Fibroblast of pulmonary artery (primary cell): Measurements from ENCODE around the gene DAZL.

Experiments
- DNase-seq: peaks from one replicate; pipeline ENCODE4 v3.0.0-alpha.2; 2010; ENCODE audit warnings: low read depth
- H3K4me3 ChIP-seq: replicated peaks from 2 replicates; pipeline ENCODE4 v1.5.1; 2011; ENCODE audit warnings: low read depth, mild to moderate bottlenecking, control low read depth, low read length, moderate library complexity
- TF ChIP-seq, protein P1 (sequence below): IDR thresholded peaks from 2 replicates; pipeline ENCODE4 v1.5.1; 2011; ENCODE audit warnings: mild to moderate bottlenecking, control low read depth, low read length, inconsistent platforms; ENCODE audit errors: missing control alignments

Gene DAZL

DNA sequence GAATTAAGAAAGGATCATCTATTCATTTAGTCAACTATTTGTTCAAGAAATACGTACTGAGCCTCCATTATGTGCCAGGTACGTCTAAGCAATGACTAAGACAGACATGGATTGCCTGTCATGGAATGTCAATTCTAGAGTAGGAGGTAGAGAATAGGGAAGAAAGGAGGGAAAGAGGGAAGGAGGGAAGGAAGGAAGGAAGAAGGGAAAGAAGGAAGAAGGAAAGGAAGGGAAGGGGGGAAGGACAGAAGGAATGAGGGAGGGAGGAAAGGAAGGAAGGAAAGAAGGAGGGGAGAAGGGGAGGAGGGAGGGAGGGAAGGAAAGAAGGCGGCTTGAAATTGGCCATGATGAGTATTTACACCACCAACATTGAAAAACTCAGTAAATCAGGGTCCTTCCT lies 52.5 kb downstream of the DAZL start:
- H3K4me3 ChIP-seq, result no peak overlapping the region
- DNase-seq, result no peak
- TF ChIP-seq, protein P1, sequence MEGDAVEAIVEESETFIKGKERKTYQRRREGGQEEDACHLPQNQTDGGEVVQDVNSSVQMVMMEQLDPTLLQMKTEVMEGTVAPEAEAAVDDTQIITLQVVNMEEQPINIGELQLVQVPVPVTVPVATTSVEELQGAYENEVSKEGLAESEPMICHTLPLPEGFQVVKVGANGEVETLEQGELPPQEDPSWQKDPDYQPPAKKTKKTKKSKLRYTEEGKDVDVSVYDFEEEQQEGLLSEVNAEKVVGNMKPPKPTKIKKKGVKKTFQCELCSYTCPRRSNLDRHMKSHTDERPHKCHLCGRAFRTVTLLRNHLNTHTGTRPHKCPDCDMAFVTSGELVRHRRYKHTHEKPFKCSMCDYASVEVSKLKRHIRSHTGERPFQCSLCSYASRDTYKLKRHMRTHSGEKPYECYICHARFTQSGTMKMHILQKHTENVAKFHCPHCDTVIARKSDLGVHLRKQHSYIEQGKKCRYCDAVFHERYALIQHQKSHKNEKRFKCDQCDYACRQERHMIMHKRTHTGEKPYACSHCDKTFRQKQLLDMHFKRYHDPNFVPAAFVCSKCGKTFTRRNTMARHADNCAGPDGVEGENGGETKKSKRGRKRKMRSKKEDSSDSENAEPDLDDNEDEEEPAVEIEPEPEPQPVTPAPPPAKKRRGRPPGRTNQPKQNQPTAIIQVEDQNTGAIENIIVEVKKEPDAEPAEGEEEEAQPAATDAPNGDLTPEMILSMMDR, result no peak

DNA sequence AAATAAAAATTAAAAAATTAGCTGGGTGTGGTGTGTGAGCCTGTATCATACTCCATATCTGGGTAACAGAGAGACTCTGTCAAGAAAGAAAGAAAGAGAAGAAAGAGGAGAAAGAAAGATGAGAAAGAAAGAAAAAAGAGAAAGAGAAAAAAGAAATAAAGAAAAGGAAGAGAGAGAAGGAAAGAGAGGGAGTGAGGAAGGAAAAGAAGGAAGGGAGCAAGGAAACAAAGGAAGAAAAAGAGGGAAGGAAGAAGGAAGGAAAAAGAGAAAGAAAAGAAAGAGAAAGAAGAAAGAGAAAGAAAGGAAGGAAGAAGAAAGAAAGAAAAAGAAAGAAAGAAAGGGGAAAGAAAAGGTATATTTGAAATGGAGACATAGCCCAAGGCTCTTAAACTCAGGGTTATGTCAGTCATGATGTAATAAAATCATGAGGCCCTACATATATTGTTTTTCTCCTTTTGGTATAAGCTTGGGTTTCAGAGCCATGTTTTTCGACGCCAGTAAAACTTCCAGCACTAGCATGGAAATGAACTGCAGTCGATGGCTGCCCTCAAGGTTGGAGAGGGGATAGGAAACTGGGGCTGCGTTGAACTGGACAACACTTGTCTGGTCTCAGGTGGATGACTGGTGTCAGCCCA lies 53.8 kb downstream of the DAZL start:
- no peak overlapping the region for H3K4me3 ChIP-seq
- TF ChIP-seq, protein P1, result no peak
- DNase-seq, result no peak

DNA sequence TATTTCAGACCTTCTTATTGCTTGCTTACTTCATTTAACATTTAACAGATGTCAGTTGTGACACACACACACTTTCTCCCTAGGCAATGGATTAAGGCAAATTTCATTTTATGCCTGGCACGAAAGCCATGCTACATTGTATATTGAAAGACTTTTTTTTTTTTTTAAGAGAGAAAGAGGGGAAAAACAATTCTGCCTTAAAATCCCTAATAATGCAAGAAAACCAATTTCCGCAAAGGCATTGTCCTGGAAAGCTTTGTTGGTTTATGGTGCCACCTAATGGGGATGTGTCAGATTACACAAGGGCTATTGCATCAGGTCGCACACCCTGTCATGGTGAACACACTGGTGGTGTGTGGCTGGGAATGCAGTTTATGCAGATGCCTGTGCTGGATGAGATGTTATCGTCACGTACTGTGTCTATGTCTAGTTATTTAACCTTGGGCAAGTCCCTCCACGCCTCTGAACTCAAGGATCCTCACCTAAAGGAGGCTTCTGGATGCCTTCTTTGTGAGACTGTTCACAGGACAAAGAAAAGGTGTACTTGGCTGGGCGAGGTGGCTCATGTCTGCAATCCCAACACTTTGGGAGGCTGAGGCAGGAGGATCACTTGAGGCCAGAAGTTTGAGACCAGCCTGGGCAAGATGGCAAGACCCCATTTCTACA lies 54.4 kb downstream of the DAZL start:
- DNase-seq, result peak; percentile 92
- TF ChIP-seq, protein P1, result peak; percentile 84
- no peak overlapping the region for H3K4me3 ChIP-seq

DNA sequence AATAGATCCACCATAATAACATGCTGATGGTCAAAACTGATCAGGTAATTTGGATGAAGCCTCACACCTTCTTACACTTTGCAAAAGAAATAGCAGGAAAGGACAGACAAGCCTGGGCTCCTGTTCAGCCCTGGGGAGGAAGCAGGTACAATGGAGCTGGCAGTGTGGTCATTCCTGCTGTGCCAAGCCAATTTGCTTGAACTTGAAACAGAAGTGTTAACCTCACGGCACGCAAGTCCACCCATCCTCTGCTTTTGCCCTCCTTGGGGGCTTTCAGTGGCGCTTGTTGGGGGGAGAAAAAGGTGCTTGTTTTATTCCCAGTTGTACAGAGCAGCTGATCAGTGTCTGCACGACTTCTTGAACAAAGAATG lies 54.9 kb downstream of the DAZL start:
- TF ChIP-seq, protein P1, result no peak
- H3K4me3 ChIP-seq, result no peak overlapping the region
- no peak for DNase-seq

DNA sequence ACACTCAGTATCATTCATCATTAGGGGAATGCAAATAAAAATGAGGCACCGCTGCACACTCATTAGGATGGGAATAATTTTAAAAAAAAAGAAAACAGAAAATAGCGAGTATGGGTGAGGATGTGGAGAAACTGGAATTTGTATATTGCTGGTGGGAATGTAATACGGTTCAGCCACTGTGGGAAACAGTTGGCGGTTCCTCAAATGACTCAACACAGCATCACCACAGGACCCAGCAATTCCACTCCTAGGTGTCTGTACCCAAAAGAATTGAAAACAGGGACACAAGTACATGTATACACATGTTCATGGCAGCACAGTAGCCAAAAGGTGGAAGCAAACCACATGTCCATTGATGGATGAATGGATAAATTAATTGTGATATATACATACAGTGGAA lies 56.5 kb downstream of the DAZL start:
- peak; percentile 53 for DNase-seq
- H3K4me3 ChIP-seq, result no peak overlapping the region
- TF ChIP-seq, protein P1, result no peak

DNA sequence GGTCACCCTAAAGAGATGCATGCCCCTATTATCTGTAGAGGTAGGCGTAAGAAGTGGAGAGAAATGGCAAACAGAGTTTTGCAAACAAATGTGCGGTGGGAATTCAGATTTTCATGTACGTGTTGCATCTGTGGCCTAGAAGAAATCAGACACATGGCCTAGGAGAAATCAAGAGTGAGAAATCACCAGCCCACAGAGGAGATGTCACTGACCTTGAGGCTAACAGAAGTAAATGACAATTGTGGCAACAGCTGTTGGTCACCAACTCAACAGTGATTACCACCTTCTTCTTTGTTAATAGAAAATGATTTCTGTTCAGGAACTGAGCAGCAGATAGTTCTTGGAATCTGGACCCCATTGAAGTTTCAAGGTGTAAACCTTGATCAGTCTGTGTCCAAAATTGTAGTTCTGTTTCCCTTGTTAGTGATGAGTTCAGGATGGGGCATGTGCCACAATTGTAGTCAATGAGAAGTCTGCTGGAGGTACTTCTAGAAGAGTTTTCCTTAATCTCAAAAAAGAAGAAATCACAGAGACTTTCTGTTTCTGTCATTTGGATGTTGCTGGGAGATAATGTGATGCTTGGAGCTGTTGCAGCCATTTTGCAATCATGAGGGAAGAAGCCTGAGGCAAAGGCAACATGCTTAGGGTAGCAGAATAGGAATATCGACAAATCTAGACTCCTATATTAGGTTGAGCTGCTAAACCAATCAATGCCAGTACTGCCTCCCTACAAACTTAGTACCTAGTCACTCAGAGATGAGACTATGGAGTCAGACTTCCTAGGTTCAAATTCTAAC lies 57.5 kb downstream of the DAZL start:
- H3K4me3 ChIP-seq, result no peak overlapping the region
- TF ChIP-seq, protein P1, result no peak
- no peak for DNase-seq
